HG02610 (cell line): ENCODE data around the gene NKAPL.
A peak's percentile ranks its signal among the peaks of the same experiment; 100 is the strongest.

ENCODE experiments used
- ATAC-seq: cut with Tn5 transposase; IDR thresholded peaks from one replicate; pipeline ENCODE4 v1.9.1; 2021; ENCODE audit warnings: mild to moderate bottlenecking, moderate library complexity; ENCODE audit not compliant: unreplicated experiment

Gene NKAPL

DNA sequence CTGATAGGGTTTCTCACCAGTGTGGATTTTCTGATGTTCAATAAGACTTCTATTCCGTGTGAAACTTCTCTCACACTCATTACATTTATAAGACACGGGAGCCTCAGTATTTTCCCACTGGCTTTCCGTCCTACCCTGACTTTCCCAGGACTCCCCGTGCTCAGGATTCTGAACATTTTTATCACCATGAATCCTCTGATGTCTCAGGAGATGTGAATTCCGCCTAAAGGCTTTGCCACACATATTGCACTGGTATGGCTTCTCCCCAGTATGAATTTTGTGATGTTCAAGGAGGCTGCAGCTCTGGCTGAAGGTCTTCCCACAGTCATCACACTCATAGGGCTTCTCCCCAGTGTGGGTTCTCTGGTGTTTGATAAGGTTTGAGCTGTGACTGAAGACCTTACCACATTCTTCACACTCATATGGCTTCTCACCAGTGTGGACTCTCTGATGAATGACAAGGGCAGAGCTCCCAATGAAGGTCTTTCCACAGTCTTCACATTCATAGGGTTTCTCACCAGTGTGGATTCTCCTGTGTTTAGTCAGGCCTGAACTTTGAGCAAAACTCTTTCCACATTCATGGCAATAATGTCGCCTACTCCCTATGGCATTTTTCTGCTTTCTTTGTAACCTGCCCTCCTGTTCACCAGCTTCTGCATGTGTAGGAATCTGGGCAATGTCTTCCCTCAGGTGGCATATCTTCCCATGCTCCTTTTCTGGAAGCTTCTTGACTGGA is 13.7 kb upstream of the NKAPL start:
- no peak for ATAC-seq

DNA sequence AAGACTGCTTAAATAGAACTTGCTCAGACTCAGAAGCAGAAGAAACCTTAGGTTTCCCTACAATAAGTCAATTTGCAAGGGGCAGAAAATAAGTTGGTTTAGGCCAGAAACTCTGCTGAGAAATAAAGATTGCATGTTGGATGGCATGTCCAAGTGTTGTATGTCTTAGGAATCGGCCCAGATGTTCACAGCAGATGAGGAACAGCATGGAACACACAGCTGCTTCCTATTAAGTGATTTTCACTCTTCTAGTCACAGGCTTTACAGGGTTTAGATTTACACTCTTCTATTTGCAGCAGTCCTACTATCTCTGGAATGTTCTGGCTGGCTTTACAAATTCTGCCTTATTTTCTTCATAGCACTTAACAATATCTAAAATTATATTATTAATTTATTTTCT is 10.2 kb upstream of the NKAPL start:
- no peak for ATAC-seq

DNA sequence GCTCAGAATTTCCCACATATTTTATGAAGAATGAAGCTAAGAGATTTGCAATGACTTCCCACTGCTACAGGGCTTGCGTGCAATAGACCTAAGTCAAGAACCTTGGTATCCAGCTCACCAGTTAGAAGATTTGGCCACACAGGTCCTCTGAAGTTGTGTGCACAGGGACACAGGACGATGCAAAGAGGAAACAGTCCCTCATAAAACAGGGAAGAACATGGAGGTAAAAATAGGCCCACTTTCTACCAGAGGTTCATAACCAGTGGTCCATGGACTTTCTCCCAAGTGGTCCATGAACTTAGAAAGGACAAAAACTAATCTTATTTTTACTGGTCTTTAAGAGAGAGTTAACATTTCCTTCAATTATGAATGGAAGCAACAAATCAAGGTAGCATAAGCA is 8.3 kb upstream of the NKAPL start:
- no peak for ATAC-seq

DNA sequence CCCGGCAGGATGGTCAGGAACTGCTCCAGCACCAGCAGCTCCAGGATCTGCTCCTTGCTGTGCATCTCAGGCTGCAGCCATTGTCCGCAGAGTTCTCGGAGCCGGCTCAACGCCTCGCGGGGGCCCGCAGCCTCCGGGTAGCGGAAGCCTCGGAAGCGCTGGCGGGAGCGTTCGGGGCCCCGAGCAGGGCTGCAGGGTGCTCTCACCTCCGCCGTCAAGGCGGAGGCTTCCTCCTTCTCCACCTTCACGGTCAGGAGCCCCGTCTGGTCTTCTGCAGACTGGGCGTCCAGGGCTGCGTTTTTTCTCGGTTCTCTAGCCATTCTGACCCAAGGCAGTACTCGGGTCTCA is 7.5 kb upstream of the NKAPL start:
- peak; percentile 37 for ATAC-seq

DNA sequence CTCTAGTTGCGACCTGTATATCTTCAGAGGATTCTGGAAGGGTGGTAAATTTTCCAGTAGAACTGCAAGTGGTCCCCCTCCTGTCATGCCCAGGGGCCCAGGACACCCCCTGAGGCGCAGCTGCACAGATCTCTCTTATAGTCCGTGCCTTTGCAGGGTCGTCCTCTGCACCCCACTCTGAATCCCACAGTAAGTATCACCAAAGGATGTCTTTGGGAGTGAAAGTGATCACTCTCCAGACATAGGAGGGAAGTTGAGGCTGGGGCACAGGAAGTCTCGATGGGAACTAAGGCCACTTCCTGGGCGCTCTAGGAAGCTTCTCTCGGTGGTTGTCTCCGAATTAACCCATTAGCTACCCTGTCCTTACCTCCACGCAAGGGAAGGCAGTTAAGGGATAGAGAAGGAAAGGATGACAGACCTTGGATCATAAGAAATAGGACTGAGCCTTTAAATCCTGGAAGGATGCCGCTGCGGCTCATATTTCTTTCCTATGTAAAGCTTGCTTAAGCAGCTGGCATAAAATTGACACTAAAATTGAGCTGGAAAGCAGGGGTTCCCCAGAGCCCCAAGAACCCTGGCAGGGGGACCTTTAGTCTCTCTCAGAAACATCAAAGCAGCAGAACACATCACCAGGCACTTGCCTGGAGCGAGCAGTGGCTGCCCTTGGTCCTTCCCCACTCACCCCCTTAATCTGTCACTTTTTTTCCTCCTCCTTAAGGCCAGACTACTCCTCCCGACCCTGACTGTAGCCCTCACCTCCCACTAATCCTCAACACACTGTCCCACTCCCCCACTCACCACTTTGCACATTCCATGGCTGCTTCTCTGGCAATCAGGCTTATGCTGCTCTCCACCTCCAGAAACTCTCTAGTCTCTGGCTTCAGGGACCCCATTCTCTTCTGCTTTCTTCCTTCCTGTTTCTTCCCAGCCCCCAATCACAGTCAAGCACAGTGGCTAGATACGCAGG is 6.8 kb upstream of the NKAPL start, which contains the start of gene ZKSCAN4:
Gene ZKSCAN4 (minus strand): TSS at position 261 of the 967 bp plus-strand sequence. CDS start 289 bp downstream, outside the sequence.
- ATAC-seq, result peak; percentile 85

DNA sequence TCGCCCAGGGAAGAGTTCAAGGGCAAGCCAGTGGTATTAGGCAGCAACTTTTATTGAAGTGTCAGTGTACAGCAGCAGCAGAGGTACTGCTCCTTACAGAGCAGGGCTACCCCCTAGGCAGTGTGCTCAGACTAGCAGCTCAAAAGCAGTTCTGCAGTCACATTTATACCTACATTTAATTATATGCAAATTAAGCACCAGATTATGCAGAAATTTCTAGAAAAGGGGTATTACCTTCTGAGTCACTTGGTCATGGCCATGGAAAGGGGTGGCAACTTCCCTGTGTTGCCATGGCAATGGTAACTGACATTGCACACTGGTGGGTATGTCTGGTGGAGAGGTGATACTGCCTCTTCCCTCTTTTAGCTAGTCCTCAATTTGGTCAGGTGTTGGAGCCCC is 5.0 kb upstream of the NKAPL start:
- no peak for ATAC-seq

DNA sequence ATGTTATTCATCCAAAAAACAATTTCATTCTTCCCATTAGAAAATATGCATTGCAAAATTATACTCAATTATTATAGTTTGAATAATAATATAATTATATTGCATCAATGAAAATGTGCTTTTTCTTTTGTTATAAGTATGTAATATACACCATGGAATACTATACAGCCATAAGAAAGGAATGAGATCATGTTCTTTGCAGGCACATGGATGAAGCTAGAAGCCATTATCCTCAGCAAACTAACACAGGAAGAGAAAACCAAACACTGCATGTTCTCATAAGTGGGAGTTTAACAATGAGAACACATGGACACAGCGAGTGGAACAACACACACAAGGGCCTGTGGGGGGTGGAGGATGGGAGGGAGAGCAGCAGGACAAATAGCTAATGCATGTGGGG is 2.1 kb upstream of the NKAPL start:
- ATAC-seq, result no peak

DNA sequence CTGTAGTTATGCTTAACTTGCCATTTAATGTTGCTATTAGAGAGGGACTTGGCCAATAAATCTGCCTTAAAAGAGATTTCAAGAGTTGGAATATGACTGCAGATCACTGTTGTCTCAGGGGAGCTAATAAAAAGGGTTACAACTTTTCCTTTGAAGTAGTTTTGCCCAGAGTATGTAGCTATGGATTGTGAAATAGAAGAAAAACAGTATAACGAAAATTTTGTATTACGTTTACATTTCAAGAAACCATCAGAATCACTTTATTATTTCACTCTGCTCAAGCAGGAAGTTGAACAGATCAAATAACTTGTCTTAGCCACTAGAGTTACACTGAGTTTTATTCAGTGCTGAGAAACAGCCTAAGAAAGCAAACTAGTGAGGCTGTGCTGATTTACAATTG is 4.8 kb downstream of the NKAPL start:
- no peak for ATAC-seq

DNA sequence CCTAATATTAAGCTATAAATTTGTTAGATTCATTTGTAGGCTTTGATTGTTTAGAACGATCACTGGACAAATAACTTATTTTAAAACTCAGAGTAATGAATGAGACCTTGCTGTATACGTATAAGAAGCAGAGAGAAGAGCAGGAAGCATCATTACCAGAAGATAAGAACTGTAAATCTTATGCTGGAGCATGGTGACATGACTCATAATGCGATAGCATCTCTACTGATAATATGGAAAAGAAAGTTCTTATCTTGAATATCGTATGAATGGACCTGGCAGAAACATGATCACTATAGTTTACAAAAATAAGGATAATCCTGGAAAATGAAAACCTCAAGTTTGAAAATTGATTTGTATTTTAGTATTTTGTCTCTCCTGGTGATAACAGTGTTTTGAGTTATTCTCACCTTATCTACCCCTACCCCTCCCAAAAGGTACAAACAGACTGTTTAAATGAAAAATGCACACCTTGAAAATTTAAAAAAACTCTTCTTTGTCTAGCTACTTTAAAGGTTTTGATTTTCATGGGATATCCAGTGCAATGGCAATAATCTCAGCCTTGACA is 5.8 kb downstream of the NKAPL start:
- ATAC-seq, result no peak

DNA sequence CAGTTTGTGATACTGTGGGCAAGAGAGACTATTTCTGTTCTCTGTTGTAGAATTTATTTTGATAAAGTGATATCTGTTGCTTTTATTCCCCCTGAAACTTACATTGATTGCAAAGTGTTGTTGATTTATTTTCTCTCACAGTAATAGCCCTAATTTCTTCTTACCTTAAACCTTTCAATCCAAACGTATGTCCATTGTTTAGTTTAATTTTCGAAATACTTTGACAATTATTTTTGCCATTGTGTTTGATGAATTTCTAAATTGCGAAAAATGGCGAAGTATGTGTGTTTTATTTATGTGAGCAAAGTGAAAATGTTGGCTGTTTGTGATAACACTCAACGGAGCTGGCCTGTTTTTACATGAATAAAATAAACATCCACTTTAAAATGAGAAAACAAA is 7.5 kb downstream of the NKAPL start:
- no peak for ATAC-seq

DNA sequence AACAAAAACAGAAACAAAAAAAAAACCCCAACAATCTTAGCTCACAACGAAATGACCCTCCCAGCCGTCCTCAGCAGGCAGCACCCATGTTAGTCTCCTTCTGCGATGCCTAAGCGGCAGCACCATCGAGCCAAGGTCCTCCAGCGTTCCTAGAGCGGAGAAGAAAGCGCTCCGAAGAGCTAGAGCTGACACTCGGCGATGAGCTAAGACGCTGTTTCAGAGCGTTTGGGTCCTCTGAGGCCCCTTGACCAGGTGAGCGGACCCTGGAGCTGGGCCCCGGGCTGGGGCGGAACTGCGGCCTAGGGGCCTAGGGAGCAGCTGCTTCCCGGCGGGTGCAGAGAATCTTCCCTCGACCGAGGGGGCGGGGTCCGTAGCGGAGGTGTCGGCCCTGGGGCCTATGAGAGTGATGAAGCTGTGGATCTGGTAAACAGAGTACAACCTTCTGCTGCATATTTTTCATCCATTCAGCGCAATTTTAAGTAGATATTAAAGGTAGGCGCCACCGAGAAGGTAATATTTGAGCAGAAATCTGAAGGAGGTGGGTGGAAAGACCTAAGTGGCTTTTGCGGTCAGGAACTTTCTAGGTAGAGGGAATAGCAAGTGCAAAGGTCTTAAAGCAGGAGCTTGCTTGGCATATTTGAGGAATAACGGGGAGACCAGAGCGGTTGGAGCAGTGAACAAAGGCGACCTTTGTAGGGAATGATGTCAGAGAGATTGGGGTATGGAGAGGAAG is 8.0 kb downstream of the NKAPL start, which contains the start of gene ZSCAN26:
Gene ZSCAN26 (plus strand): TSS at position 182 of the 733 bp plus-strand sequence. CDS start 4,777 bp downstream, outside the sequence.
- peak; percentile 95 for ATAC-seq

DNA sequence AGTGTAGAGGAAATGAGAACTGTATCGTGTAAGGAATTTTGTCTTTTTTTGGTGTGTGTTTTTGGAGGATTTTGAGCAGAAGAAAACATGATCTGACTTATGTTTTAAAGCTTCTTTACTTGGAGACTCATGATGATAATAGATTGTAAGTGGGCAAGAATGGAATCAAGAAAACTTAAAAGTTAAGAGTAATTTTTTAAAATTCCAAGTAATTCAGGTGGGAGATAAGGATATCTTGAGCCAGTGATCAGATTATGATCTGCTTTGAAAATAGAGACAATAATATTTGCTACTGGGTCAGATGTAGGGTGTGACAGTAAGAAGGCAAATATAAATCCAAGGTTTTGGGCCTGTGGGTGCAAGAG is 8.6 kb downstream of the NKAPL start:
- no peak for ATAC-seq

DNA sequence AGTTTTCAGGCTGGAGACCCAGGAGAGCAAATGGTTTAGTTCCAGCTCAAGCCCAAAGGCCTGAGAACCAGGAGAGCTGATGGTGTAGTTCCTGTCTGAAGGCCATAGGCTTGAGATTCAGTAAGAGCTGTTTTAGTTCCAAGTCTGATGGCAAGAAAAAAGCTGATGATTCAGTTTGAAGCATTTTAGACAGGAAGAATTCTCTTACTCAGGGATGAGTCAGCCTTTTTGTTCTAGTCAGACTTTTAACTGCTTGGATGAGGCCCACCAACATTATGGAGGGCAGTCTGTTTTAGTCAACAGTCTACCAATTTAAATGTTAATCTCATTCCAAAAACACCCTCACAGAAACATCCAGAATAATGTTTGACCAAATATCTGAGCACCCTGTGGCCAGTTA is 10.4 kb downstream of the NKAPL start:
- no peak for ATAC-seq

DNA sequence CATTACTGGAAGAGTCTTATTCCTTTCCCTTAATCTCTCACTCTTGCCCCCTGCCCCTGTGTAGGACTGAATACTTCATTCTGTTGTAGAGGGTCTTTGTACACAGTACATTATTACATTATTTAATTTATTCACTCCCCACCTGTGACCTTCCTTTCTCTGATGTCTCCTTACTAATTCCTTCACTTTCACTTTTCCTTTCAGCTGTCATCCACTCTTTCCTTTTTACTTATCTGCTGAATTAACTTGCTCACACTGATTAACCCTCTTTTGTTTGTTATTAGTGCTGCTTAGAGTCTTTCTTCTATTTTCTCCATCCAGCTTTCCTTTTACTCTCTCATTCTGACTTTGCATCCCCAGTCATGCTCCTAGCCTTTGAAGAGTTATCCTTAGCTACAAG is 15.8 kb downstream of the NKAPL start:
- ATAC-seq, result no peak

DNA sequence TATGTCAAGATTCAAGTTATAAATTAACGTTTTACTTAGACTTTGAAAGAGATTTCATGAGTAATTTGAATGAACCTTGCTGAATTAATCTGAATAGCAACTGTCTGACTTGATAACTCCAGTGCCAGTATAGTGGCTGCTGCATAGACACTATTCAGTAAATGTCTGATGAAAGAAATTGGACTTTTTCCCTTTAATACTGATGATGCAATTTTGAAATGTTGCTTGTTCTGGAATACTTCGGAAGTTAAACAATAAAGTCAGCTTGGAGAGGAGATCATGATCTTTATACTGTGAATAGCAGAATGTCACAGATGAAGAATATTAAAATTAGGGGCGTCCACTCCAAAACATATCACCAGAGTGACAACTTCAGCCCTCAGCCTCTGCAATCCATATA is 18.6 kb downstream of the NKAPL start:
- ATAC-seq, result no peak

DNA sequence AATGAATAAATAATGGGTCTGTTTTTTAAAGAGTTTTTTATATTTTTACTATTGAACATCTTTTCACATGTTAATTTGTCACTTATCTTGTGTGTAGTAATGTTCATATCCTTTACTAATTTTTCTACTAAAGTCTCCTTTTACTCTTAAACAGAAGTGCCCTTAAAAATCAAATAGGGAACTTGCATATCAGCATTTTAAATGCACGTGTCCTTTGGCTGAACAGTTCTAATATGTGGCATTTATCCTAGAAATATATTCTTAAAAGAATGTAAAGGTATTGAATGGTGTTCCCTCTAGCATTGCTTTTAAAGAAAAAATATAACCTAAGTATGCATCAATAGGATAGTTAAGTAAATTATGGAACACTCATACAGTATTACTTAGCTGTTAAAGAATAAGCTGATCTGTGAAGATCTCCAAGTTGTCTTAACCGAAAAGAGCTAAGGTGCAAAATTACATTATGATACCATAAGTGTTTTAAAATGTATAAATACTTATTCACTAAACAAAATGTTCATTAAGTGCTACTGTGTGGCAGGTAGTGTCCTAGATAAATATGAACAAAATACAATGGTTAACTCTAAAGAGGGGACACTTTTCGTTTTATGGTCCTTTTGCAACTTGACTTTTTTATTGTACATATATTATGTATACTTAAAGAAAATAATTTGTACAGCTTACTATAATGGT is 21.6 kb downstream of the NKAPL start:
- ATAC-seq, result no peak

DNA sequence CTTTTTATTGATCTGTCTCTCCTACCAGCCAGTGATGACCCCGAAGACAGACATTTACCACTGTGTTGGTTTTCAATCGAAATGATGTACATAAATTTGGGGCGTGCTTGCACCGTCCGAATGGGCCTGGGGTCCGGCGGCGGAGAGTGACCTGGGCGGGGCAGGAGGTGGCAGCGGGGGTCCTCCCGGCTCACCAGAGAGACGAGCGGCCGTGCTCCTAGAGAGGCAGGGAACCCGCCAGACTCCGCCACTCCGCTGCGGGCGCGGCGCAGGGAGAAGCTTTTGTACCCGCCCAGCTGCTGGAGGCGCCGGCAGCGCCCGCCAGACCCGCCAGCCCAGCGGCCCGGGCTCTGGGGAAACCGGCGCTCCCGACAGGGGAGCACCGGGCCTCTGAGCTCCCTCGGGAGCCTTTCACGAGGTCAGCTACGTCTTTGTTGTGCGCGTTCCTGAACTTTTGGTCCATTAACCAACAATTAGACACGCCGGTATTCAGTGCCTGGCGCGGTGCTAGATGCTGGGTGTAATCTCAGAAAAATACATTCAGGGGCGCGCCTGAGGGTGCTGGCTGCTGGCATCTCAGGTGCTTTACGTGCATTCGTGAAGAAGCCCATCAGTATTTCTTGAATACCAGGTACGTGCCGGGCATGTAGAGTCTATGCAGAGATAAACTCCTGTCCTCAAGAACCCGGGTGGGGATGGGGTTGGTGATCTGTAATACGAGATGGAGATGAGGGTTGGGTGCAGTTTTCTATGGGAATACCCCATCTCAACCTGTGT is 22.4 kb downstream of the NKAPL start, which contains the start of gene PGBD1:
Gene PGBD1 (plus strand): TSS at position 285 of the 777 bp plus-strand sequence. CDS start 2,242 bp downstream, outside the sequence.
- peak; percentile 87 for ATAC-seq

DNA sequence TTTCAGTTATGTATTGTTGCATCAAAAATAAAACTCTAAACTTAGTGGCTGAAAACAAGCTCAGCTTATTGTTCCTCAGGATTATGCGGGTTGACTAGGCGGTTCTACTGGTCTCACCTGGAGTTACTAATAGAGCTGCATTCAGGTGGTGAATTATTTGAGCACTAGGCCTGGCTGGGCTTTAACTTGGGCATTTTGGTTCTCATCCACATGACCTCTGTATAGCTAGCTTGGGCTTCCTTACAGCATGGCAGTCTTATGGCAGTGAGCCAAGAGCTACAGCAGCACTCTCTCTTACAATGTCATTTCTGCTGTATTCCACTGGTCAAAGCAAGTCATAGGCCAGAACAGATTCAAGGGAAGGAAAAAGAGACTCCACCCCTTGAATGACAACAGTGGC is 23.8 kb downstream of the NKAPL start:
- no peak for ATAC-seq

DNA sequence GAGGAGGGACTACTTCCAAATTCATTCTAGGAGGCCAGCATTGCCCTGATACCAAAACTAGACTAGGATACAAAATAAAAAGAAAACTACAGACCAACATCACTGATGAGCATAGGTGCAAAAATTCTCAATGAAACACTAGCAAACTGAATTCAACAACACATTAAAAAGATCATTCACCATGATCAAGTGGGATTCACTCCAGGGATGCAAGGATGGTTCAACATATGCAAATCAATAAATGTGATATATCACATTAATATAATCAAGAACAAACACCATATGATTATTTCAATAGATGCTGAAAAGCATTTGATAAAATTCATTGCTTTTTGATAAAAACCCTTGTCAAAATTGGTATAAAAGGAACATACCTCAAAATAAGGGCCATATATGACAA is 32.5 kb downstream of the NKAPL start:
- ATAC-seq, result no peak
